Measurements from ENCODE around the gene USP11.

DNA sequence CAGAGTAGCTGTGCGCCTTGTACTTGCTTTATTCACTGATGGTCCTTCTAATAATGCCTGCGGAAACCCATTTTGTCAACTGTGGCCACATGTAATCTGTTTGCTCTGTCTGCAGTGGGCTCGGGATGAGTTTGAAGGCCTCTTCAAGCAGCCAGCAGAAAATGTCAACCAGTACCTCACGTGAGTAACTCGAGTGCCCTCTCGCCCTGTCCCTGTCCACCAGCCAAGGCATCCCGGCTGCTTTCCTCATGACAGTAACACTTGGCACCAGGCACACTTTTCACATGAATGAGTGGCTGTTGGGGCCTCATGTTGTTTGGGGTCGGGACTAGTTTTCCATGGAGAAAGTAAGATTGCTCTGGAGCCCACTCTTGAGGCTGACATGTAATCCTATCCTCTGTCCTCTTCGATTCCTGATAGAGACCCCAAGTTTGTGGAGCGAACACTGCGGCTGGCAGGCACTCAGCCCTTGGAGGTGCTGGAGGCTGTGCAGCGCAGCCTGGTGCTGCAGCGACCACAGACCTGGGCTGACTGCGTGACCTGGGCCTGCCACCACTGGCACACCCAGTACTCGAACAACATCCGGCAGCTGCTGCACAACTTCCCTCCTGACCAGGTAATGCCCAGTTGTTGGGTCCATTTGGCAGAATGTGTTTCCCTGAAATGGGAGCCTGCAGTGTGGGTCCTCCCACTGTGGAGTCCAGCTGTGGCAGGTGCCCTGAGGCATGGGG is 23.1 kb upstream of the USP11 start:
- no peak for TF ChIP-seq GATA3 (IDR thresholded peaks at IDR 0.05; ENCODE audit: low read depth, low read length)
- no peak for TF ChIP-seq GATA2 (IDR thresholded peaks at IDR 0.05; ENCODE audit: low read depth, low read length)
